Glutamatergic neuron (in vitro differentiated cells): ENCODE results near the gene TMEM191C. TPM values are rescaled to one million over a fixed set of nuclear protein-coding genes. Genes with fewer than 3 reads are reported as not detected.

ENCODE experiments used
- DNase-seq: peaks from one replicate; pipeline ENCODE4 v3.0.0; 2022
- H3K27ac Mint-ChIP-seq: one replicate; pipeline ENCODE4 v1.8.0; 2020; ENCODE audit warnings: mild to moderate bottlenecking, mixed read lengths, inconsistent platforms; ENCODE audit not compliant: unreplicated experiment
- H3K27me3 Mint-ChIP-seq: one replicate; pipeline ENCODE4 v1.8.0; 2020; ENCODE audit warnings: mild to moderate bottlenecking, moderate library complexity, mixed read lengths, inconsistent platforms; ENCODE audit not compliant: unreplicated experiment
- H3K36me3 Mint-ChIP-seq: one replicate; pipeline ENCODE4 v1.8.0; 2020; ENCODE audit warnings: mild to moderate bottlenecking, mixed read lengths, inconsistent platforms; ENCODE audit not compliant: unreplicated experiment
- H3K4me1 Mint-ChIP-seq: one replicate; pipeline ENCODE4 v1.8.0; 2020; ENCODE audit warnings: mild to moderate bottlenecking, low read depth, mixed read lengths, inconsistent platforms; ENCODE audit not compliant: unreplicated experiment
- H3K4me3 Mint-ChIP-seq: one replicate; pipeline ENCODE4 v1.8.0; 2020; ENCODE audit warnings: mild to moderate bottlenecking, mixed read lengths, inconsistent platforms; ENCODE audit not compliant: unreplicated experiment
- H3K9me3 Mint-ChIP-seq: one replicate; pipeline ENCODE4 v1.8.0; 2020; ENCODE audit warnings: mild to moderate bottlenecking, moderate library complexity, mixed read lengths, inconsistent platforms; ENCODE audit not compliant: unreplicated experiment
- CTCF ChIP-seq: fragments of 200-600 bp; sonication (generic); IDR thresholded peaks from one replicate; pipeline ENCODE4 v1.5.0; 2021; ENCODE audit not compliant: partially characterized antibody, unreplicated experiment
- total RNA-seq: library from RNA; stranded (reverse); fragmentation: NEBNext Ultra II Directional; extraction: Animal tissue kit (Norgen Biotek cat#: 25700); gene quantifications from one replicate; pipeline ENCODE4 v1.2.1, GENCODE V29; 2021; ENCODE audit not compliant: unreplicated experiment

The TMEM191C gene
- total RNA-seq, 1 donor from 2014 or later, result 11.5 TPM

- peak overlapping the region; percentile 53 for H3K27ac Mint-ChIP-seq
- no peaks in the 10 kb centered on the region for H3K36me3 Mint-ChIP-seq
- peaks cover 28% of the 10 kb centered on the region for H3K4me1 Mint-ChIP-seq
- DNase-seq, result peak; percentile 8
- no peak for TF ChIP-seq CTCF
- peaks cover 11% of the 10 kb centered on the region for H3K27me3 Mint-ChIP-seq
- H3K9me3 Mint-ChIP-seq, result peaks cover 7% of the 10 kb centered on the region
- peak overlapping the region; percentile 21 for H3K4me3 Mint-ChIP-seq
These were observed 18.4 kb upstream of the TMEM191C start for GRCh38 chr22:21448627-21449416.

- Mint-ChIP-seq H3K4me1 (peaks cover 24% of the 10 kb centered on the region), H3K27ac (no peak overlapping the region), H3K36me3 (no peaks in the 10 kb centered on the region), H3K27me3 (peaks cover 10% of the 10 kb centered on the region), H3K9me3 (peaks cover 5% of the 10 kb centered on the region), H3K4me3 (no peak overlapping the region)
- TF ChIP-seq CTCF, result no peak
- DNase-seq, result peak; percentile 15
These were observed 17.5 kb upstream of the TMEM191C start for GRCh38 chr22:21449531-21450319.

- peaks cover 21% of the 10 kb centered on the region for H3K4me1 Mint-ChIP-seq
- peak; percentile 41 for DNase-seq
- no peak overlapping the region for H3K27ac Mint-ChIP-seq
- H3K4me3 Mint-ChIP-seq, result no peak overlapping the region
- H3K27me3 Mint-ChIP-seq, result peaks cover 10% of the 10 kb centered on the region
- peak; percentile 36 for TF ChIP-seq CTCF
- H3K36me3 Mint-ChIP-seq, result no peaks in the 10 kb centered on the region
- H3K9me3 Mint-ChIP-seq, result peaks cover 5% of the 10 kb centered on the region
These were observed 16.8 kb upstream of the TMEM191C start for GRCh38 chr22:21450320-21450831.

- H3K36me3 Mint-ChIP-seq, result no peaks in the 10 kb centered on the region
- peak overlapping the region; percentile 40 for H3K4me3 Mint-ChIP-seq
- no peak for TF ChIP-seq CTCF
- DNase-seq, result peak; percentile 34
- H3K9me3 Mint-ChIP-seq, result peaks cover 5% of the 10 kb centered on the region
- H3K27me3 Mint-ChIP-seq, result peaks cover 10% of the 10 kb centered on the region
- H3K27ac Mint-ChIP-seq, result no peak overlapping the region
- H3K4me1 Mint-ChIP-seq, result peaks cover 21% of the 10 kb centered on the region
These were observed 16.3 kb upstream of the TMEM191C start for GRCh38 chr22:21450858-21451353.
